Measurements from ENCODE around the gene TNS3.
"Not testable (repeated sequence)": the region's sequence is repeated elsewhere in the genome, so short reads cannot be mapped to it uniquely, and the experiment has no call there.

TNS3 gene

GRCh38 chr7:47443049-47443448 lies 138.9 kb downstream of the TNS3 start:
- no peak for DNase-seq (ENCODE audit: extremely low read depth, low read depth)
- TF ChIP-seq CTCF (IDR thresholded peaks at IDR 0.05; ENCODE audit: low read depth, low read length): no peak

- no peak for TF ChIP-seq CTCF (IDR thresholded peaks at IDR 0.05; ENCODE audit: low read depth, low read length)
- no peak for DNase-seq (ENCODE audit: extremely low read depth, low read depth)
Observed at GRCh38 chr7:47442605-47442865, 139.4 kb downstream of the TNS3 start.

GRCh38 chr7:47441796-47442604 lies 139.9 kb downstream of the TNS3 start:
- no peak for TF ChIP-seq CTCF (IDR thresholded peaks at IDR 0.05; ENCODE audit: low read depth, low read length)
- no peak for DNase-seq (ENCODE audit: extremely low read depth, low read depth)

- not testable (repeated sequence) for DNase-seq (ENCODE audit: extremely low read depth, low read depth)
Observed at GRCh38 chr7:47441048-47441447, 140.9 kb downstream of the TNS3 start.

GRCh38 chr7:47440320-47440719 lies 141.6 kb downstream of the TNS3 start:
- TF ChIP-seq CTCF (IDR thresholded peaks at IDR 0.05; ENCODE audit: low read depth, low read length): no peak
- DNase-seq (ENCODE audit: extremely low read depth, low read depth): no peak

- DNase-seq (ENCODE audit: extremely low read depth, low read depth): no peak
- no peak for TF ChIP-seq CTCF (IDR thresholded peaks at IDR 0.05; ENCODE audit: low read depth, low read length)
Observed at GRCh38 chr7:47439181-47439667, 142.7 kb downstream of the TNS3 start.

GRCh38 chr7:47438411-47439029 lies 143.4 kb downstream of the TNS3 start:
- DNase-seq (ENCODE audit: extremely low read depth, low read depth): no peak
- no peak for TF ChIP-seq CTCF (IDR thresholded peaks at IDR 0.05; ENCODE audit: low read depth, low read length)

Measured in AG09319 (cell line).